ENCODE data around the gene TRIM31.
"Not testable (repeated sequence)": the region's sequence is repeated elsewhere in the genome, so short reads cannot be mapped to it uniquely, and the experiment has no call there.

TRIM31 gene

GRCh38 chr6:30142665-30143064 lies 29.8 kb upstream of the TRIM31 start:
- no peaks in the 10 kb centered on the region for H3K36me3 ChIP-seq (ENCODE audit: control insufficient read depth in 2 of 2, insufficient read depth in 1 of 2, low read length in 2 of 2)
- ChIA-PET POLR2A (no interaction called here), CTCF (interaction anchor here (0.7 to 9.3 kb wide), 2 partner anchors 12 to 156 kb away, joined by 3 to 126 read pairs; no protein-coding TSS in a partner anchor)
- peaks cover 2% of the 10 kb centered on the region; the same call in 1 of the 2 replicates for H3K4me1 ChIP-seq (ENCODE audit: control insufficient read depth, insufficient read depth, low read length)
- no peaks in the 10 kb centered on the region for H3K9me3 ChIP-seq (ENCODE audit: control insufficient read depth, insufficient read depth, low read depth, low read length)
- TF ChIP-seq ZNF660 (tag by site-specific recombination; IDR thresholded peaks at IDR 0.05) (peak; percentile 96), AEBP2 (tag by site-specific recombination; IDR thresholded peaks at IDR 0.05; ENCODE audit: borderline replicate concordance) (no peak), ELK4 (IDR thresholded peaks at IDR 0.05; ENCODE audit: borderline replicate concordance, low read depth, low read length) (no peak), ZNF624 (tag by site-specific recombination; IDR thresholded peaks at IDR 0.05) (no peak)
- no peak overlapping the region for H3K4me3 ChIP-seq (ENCODE audit: low read depth, low read length)
- H3K27ac ChIP-seq (ENCODE audit: extremely low read depth, low read depth, low read length), result no peak overlapping the region

- H3K4me1 ChIP-seq (ENCODE audit: control insufficient read depth, insufficient read depth, low read length); POLR2A ChIA-PET; H3K4me3 ChIP-seq (ENCODE audit: low read depth, low read length); H3K36me3 ChIP-seq (ENCODE audit: control insufficient read depth in 2 of 2, insufficient read depth in 1 of 2, low read length in 2 of 2); H3K27ac ChIP-seq (ENCODE audit: extremely low read depth, low read depth, low read length); H3K9me3 ChIP-seq (ENCODE audit: control insufficient read depth, insufficient read depth, low read depth, low read length): not testable (repeated sequence)
- TF ChIP-seq ZNF146 (tag by site-specific recombination; IDR thresholded peaks at IDR 0.05), result peak; percentile 84
- CTCF ChIA-PET, result interaction anchor here (9.3 kb wide), 1 partner anchor 9 kb away, joined by 126 read pairs; no protein-coding TSS in a partner anchor
These were observed 27.4 kb upstream of the TRIM31 start for GRCh38 chr6:30140240-30140639.

GRCh38 chr6:30136570-30137286 lies 23.8 kb upstream of the TRIM31 start:
- ChIA-PET CTCF (interaction anchor here (1.2 to 8.4 kb wide), 2 partner anchors 14 to 32 kb away, joined by 6 to 200 read pairs; no protein-coding TSS in a partner anchor), POLR2A (no interaction called here)
- no peaks in the 10 kb centered on the region for H3K9me3 ChIP-seq (ENCODE audit: control insufficient read depth, insufficient read depth, low read depth, low read length)
- TF ChIP-seq ZNF311 (tag by site-specific recombination; IDR thresholded peaks at IDR 0.05; ENCODE audit: borderline replicate concordance), result no peak
- peak; percentile 72 for TF ChIP-seq ZNF707 (tag by site-specific recombination; IDR thresholded peaks at IDR 0.05)
- H3K4me3 ChIP-seq (ENCODE audit: low read depth, low read length), result no peak overlapping the region
- no peaks in the 10 kb centered on the region for H3K4me1 ChIP-seq (ENCODE audit: control insufficient read depth, insufficient read depth, low read length)
- no peaks in the 10 kb centered on the region for H3K36me3 ChIP-seq (ENCODE audit: control insufficient read depth in 2 of 2, insufficient read depth in 1 of 2, low read length in 2 of 2)
- H3K27ac ChIP-seq (ENCODE audit: extremely low read depth, low read depth, low read length), result no peak overlapping the region

- CTCF ChIA-PET, result interaction anchor here (0.7 to 8.4 kb wide), 3 partner anchors 13 to 1358 kb away, joined by 3 to 200 read pairs (median 6); no protein-coding TSS in a partner anchor
- TF ChIP-seq KLF1 (tag by site-specific recombination; IDR thresholded peaks at IDR 0.05) (peak; percentile 48), ZNF37A (tag by site-specific recombination; IDR thresholded peaks at IDR 0.05) (no peak)
- POLR2A ChIA-PET, result no interaction called here
These were observed 22.9 kb upstream of the TRIM31 start, which contains the start of gene TRIM40 for GRCh38 chr6:30135757-30136156. TRIM40 (plus strand) TSS chr6:30136140; CDS start chr6:30137037, 897 bp downstream.

GRCh38 chr6:30135147-30135546 lies 22.3 kb upstream of the TRIM31 start:
- POLR2A ChIA-PET, result interaction anchor here (0.6 kb wide), 1 partner anchor 11 kb away, joined by 4 read pairs; no protein-coding TSS in a partner anchor
- H3K27ac ChIP-seq (ENCODE audit: extremely low read depth, low read depth, low read length), result no peak overlapping the region
- H3K4me3 ChIP-seq (ENCODE audit: low read depth, low read length), result no peak overlapping the region
- CTCF ChIA-PET, result interaction anchor here (0.7 to 8.4 kb wide), 3 partner anchors 12 to 1358 kb away, joined by 3 to 200 read pairs (median 6); no protein-coding TSS in a partner anchor
- no peaks in the 10 kb centered on the region for H3K36me3 ChIP-seq (ENCODE audit: control insufficient read depth in 2 of 2, insufficient read depth in 1 of 2, low read length in 2 of 2)
- no peaks in the 10 kb centered on the region for H3K4me1 ChIP-seq (ENCODE audit: control insufficient read depth, insufficient read depth, low read length)
- no peaks in the 10 kb centered on the region for H3K9me3 ChIP-seq (ENCODE audit: control insufficient read depth, insufficient read depth, low read depth, low read length)
- no peak for TF ChIP-seq ZNF155 (tag by site-specific recombination; IDR thresholded peaks at IDR 0.05)
- TF ChIP-seq PBX3 (CRISPR knock-in tag; IDR thresholded peaks at IDR 0.05), result no peak
- no peak for TF ChIP-seq ZNF704 (tag by site-specific recombination; IDR thresholded peaks at IDR 0.05)
- no peak for TF ChIP-seq ZNF792 (tag by site-specific recombination; IDR thresholded peaks at IDR 0.05)
- TF ChIP-seq PRDM10 (tag by site-specific recombination; IDR thresholded peaks at IDR 0.05), result no peak

More at GRCh38 chr6:30135757-30136156, 22.9 kb upstream of the TRIM31 start, which contains the start of gene TRIM40:
- no peak within 1 kb of the TSS for H3K4me3 ChIP-seq (ENCODE audit: low read depth, low read length)
- H3K36me3 ChIP-seq (ENCODE audit: control insufficient read depth in 2 of 2, insufficient read depth in 1 of 2, low read length in 2 of 2), result no peaks in the 10 kb centered on the region
- no peak within 1 kb of the TSS for H3K27ac ChIP-seq (ENCODE audit: extremely low read depth, low read depth, low read length)
- no peaks in the 10 kb centered on the region for H3K4me1 ChIP-seq (ENCODE audit: control insufficient read depth, insufficient read depth, low read length)
- H3K9me3 ChIP-seq (ENCODE audit: control insufficient read depth, insufficient read depth, low read depth, low read length), result no peaks in the 10 kb centered on the region
